Uterus (tissue), 2 donors: ENCODE measurements around the gene TMEM9B.

Source experiments
- CTCF ChIP-seq, 4 experiments: fragments of 200-600 bp in 2 of 4; fragments of 450-650 bp in 2 of 4; sonication (generic) in 2 of 4; IDR thresholded peaks; one replicate each; pipeline ENCODE4 v1.5.1; 2016 to 2019; ENCODE audit warnings: antibody characterized with exemption in 4 of 4, mild to moderate bottlenecking in 2 of 4, moderate library complexity in 1 of 4
- POLR2A ChIP-seq, 2 donors: fragments of 450-650 bp; IDR thresholded peaks; one replicate each; pipeline ENCODE4 v1.6.1; 2016; ENCODE audit warnings: antibody characterized with exemption in 2 of 2, mild to moderate bottlenecking in 1 of 2, moderate library complexity in 1 of 2

GRCh38 chr11:8905528-8906165, 58.6 kb downstream of the TMEM9B start:
- TF ChIP-seq POLR2A (IDR thresholded peaks at IDR 0.05), result no peak
- TF ChIP-seq CTCF (IDR thresholded peaks at IDR 0.05), result no peak
